Upper lobe of left lung (tissue), 6 donors: ENCODE data around the gene KCTD1. TPM values are rescaled to one million over a fixed set of nuclear protein-coding genes. Genes with fewer than 3 reads are reported as not detected.

Experiments used
- ATAC-seq, 2 donors: fragments of 200-7000 bp; cut with Tn5 transposase; one replicate each; pipeline ENCODE4 v1.9.1; 2022; ENCODE audit warnings: mild to moderate bottlenecking in 2 of 2, moderate library complexity in 2 of 2; ENCODE audit not compliant: low FRiP score in 2 of 2
- DNase-seq, 2 donors: peaks; one replicate each; pipeline ENCODE4 v3.0.0-alpha.2; 2019 to 2020
- H3K27ac ChIP-seq, 4 donors: fragments of 200-600 bp; sonication (generic); one replicate each; pipeline ENCODE4 v1.5.1; 2016 to 2019
- H3K27me3 ChIP-seq, 4 donors: fragments of 200-600 bp; sonication (generic); one replicate each; pipeline ENCODE4 v1.5.1; 2017 to 2019
- H3K36me3 ChIP-seq, 4 donors: fragments of 200-600 bp; sonication (generic); one replicate each; pipeline ENCODE4 v1.5.1; 2016 to 2019
- H3K4me1 ChIP-seq, 4 donors: fragments of 200-600 bp; sonication (generic); one replicate each; pipeline ENCODE4 v1.5.1; 2018 to 2019
- H3K4me3 ChIP-seq, 4 donors: fragments of 200-600 bp; sonication (generic); one replicate each; pipeline ENCODE4 v1.5.1; 2017 to 2019; ENCODE audit warnings: mild to moderate bottlenecking in 2 of 4, moderate library complexity in 1 of 4
- H3K9me3 ChIP-seq, 4 donors: fragments of 200-600 bp; sonication (generic); one replicate each; pipeline ENCODE4 v1.5.1; 2018 to 2019
- CTCF ChIP-seq, 6 experiments: fragments of 450-650 bp in 4 of 6; fragments of 200-600 bp in 2 of 6; sonication (generic) in 2 of 6; IDR thresholded peaks; one replicate each; pipeline ENCODE4 v1.5.1; 2016 to 2019; ENCODE audit warnings: antibody characterized with exemption in 6 of 6
- EP300 ChIP-seq, 4 donors: sonication (generic); formaldehyde crosslinking; IDR thresholded peaks; one replicate each; pipeline ENCODE4 v1.5.1; 2017; ENCODE audit warnings: antibody characterized with exemption in 4 of 4, control low read depth in 2 of 4
- POLR2A ChIP-seq, 4 donors: fragments of 450-650 bp; IDR thresholded peaks; one replicate each; pipeline ENCODE4 v1.5.1; 2016 to 2017; ENCODE audit warnings: antibody characterized with exemption in 4 of 4, mild to moderate bottlenecking in 2 of 4
- POLR2AphosphoS5 ChIP-seq, 2 donors: sonication (generic); formaldehyde crosslinking; IDR thresholded peaks; one replicate each; pipeline ENCODE4 v1.5.1; 2017; ENCODE audit warnings: antibody characterized with exemption in 2 of 2
- WGBS, 2 donors: methylation state at CpG; one replicate each; pipeline ENCODE4 v1.1.5; 2017 to 2018; 5-methylcytosine and 5-hydroxymethylcytosine counted together
- total RNA-seq, 6 donors: library from RNA; depleted of rRNA in 4 of 6; stranded (reverse); fragments of >200 nt in 4 of 6; gene quantifications; one replicate each; pipeline versions ENCODE4 v1.1.0 to v1.2.1, GENCODE V29; 2016 to 2021
- donor health status: DM: no; HTN: no; CAD: no; lungs with moderate emphysema.
- donor health status: DM: no; HTN: yes; CAD: no; lungs with severe emphysema.

KCTD1 gene
- total RNA-seq, 6 donors from 2014 or later, result 5.8 to 22.3 (median 14.1) TPM

DNA sequence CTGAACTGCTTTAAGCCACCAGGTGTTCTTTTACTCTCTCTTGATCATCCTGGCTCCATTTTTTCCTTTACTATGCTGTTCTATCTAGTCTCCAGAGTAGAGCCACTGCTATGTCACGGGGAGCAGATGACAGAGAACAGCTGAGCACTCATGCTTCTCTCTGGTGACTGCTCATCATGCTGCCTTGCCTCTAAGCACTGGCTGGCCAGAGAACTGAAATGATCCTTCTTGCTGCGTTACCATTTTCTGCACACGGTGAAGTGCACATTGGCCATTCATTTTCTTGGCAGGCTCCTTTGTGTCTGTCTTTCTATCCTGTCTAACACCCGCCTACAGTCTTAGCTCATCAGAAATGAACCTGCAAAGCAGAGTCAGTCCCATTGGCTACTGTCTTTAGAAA is 86.0 kb downstream of the KCTD1 start:
- no peak overlapping the region for H3K27ac ChIP-seq
- H3K4me3 ChIP-seq, result no peak overlapping the region
- H3K27me3 ChIP-seq, result no peaks in the 10 kb centered on the region
- ATAC-seq (no peak), DNase-seq (no peak)
- H3K4me1 ChIP-seq, result peaks cover 0 to 9% (median 4%) of the 10 kb centered on the region in 4 donors
- no peaks in the 10 kb centered on the region for H3K9me3 ChIP-seq
- WGBS, 2 donors, result 90 to 91% methylated on average over 4 of the region's 4 CpGs
- no peaks in the 10 kb centered on the region for H3K36me3 ChIP-seq
- TF ChIP-seq POLR2AphosphoS5 (IDR thresholded peaks at IDR 0.05) (no peak), EP300 (IDR thresholded peaks at IDR 0.05) (no peak), POLR2A (IDR thresholded peaks at IDR 0.05) (no peak), CTCF (IDR thresholded peaks at IDR 0.05) (no peak)

- Histone ChIP-seq H3K4me3 (no peak overlapping the region), H3K36me3 (no peaks in the 10 kb centered on the region), H3K27me3 (no peaks in the 10 kb centered on the region), H3K27ac (no peak overlapping the region), H3K4me1 (peaks cover 0 to 9% (median 4%) of the 10 kb centered on the region in 4 donors), H3K9me3 (no peaks in the 10 kb centered on the region)
- TF ChIP-seq POLR2AphosphoS5 (IDR thresholded peaks at IDR 0.05), result no peak
- TF ChIP-seq POLR2A (IDR thresholded peaks at IDR 0.05), result no peak
- no peak for TF ChIP-seq CTCF (IDR thresholded peaks at IDR 0.05)
- no peak for TF ChIP-seq EP300 (IDR thresholded peaks at IDR 0.05)
- DNase-seq, result no peak
- 74 to 85% methylated on average over 3 of the region's 3 CpGs for WGBS, 2 donors
- ATAC-seq, result peak in 1 of 2 donors; percentile 21
Measured at GRCh38 chr18:26461405-26461804, 86.9 kb downstream of the KCTD1 start.

DNA sequence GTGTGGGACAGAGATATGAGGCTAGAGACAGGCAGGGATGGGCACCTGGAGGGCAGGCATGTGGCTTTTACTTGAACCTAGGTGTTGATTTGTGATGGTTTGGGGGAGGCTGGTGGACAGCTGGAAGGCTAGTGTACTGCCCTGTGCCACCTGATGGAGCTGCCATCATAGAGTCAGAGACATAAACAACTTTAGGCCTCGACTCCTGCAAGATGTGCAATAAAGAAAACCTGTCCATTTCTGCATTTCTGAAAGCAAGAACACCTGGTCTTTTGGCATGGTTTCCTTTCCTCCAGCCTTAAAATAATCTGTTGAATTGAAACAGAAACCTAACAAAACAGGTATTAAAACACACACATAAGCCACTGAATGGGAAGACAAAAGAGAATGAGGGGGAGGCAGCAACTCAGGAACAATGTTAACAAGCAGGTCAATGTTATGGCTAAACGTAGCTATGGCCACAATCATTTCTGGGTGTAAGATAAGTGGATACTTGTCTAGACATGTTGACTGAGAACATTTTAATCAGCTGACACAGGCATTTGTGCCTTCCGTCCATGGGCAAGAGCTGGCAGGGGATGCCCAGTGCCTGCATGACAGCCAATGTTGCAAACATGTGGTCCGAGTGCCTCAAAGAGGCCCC is 87.8 kb downstream of the KCTD1 start:
- ATAC-seq, result peak; percentile 34 to 64
- peaks cover 0 to 9% (median 4%) of the 10 kb centered on the region in 4 donors for H3K4me1 ChIP-seq
- no peak overlapping the region for H3K27ac ChIP-seq
- TF ChIP-seq EP300 (IDR thresholded peaks at IDR 0.05) (no peak), CTCF (IDR thresholded peaks at IDR 0.05) (no peak), POLR2AphosphoS5 (IDR thresholded peaks at IDR 0.05) (no peak), POLR2A (IDR thresholded peaks at IDR 0.05) (no peak)
- no peaks in the 10 kb centered on the region for H3K9me3 ChIP-seq
- peaks cover 0 to 2% (median 0%) of the 10 kb centered on the region in 4 donors for H3K36me3 ChIP-seq
- no peak overlapping the region for H3K4me3 ChIP-seq
- no peaks in the 10 kb centered on the region for H3K27me3 ChIP-seq
- 42 to 67% methylated on average over 4 of the region's 4 CpGs for WGBS, 2 donors
- DNase-seq, result peak in 1 of 2 donors; percentile 42

GRCh38 chr18:26459884-26460283 is 88.5 kb downstream of the KCTD1 start:
- Histone ChIP-seq H3K4me1 (peaks cover 0 to 9% (median 4%) of the 10 kb centered on the region in 4 donors), H3K36me3 (peaks cover 0 to 3% (median 0%) of the 10 kb centered on the region in 4 donors), H3K4me3 (no peak overlapping the region), H3K27me3 (no peaks in the 10 kb centered on the region), H3K9me3 (no peaks in the 10 kb centered on the region), H3K27ac (no peak overlapping the region)
- ATAC-seq, result no peak
- WGBS, 2 donors, result 97 to 98% methylated on average over 3 of the region's 3 CpGs
- TF ChIP-seq EP300 (IDR thresholded peaks at IDR 0.05), result no peak
- no peak for TF ChIP-seq POLR2A (IDR thresholded peaks at IDR 0.05)
- no peak for TF ChIP-seq CTCF (IDR thresholded peaks at IDR 0.05)
- TF ChIP-seq POLR2AphosphoS5 (IDR thresholded peaks at IDR 0.05), result no peak
- DNase-seq, result no peak

DNA sequence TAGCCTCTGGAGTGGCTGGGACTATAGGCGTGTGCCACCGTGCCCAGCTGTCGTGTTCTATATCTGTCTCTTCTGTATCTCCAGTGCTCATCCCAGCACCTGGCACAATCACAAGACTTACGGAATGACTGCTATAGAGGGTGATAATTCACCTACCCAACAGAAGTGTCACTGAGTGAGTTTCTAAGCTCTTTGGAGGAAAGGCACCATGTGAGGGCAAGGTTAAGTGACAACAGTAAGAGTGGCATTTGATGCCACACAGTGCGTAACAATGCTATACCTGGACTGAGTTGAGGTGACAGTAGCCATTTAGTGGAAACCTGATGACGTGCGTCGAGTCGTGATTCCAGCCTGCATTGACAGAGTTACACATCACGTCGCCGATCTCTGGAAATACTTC is 89.0 kb downstream of the KCTD1 start:
- 96 to 97% methylated on average over 12 of the region's 12 CpGs for WGBS, 2 donors
- no peak for DNase-seq
- Histone ChIP-seq H3K4me1 (peaks cover 0 to 9% (median 4%) of the 10 kb centered on the region in 4 donors), H3K27me3 (no peaks in the 10 kb centered on the region), H3K9me3 (no peaks in the 10 kb centered on the region), H3K4me3 (no peak overlapping the region), H3K36me3 (peaks cover 0 to 4% (median 1%) of the 10 kb centered on the region in 4 donors), H3K27ac (no peak overlapping the region)
- TF ChIP-seq POLR2A (IDR thresholded peaks at IDR 0.05), result no peak
- TF ChIP-seq POLR2AphosphoS5 (IDR thresholded peaks at IDR 0.05), result no peak
- no peak for TF ChIP-seq CTCF (IDR thresholded peaks at IDR 0.05)
- no peak for TF ChIP-seq EP300 (IDR thresholded peaks at IDR 0.05)
- no peak for ATAC-seq
